Measurements from ENCODE around the gene HDAC4.

HDAC4 gene

DNA sequence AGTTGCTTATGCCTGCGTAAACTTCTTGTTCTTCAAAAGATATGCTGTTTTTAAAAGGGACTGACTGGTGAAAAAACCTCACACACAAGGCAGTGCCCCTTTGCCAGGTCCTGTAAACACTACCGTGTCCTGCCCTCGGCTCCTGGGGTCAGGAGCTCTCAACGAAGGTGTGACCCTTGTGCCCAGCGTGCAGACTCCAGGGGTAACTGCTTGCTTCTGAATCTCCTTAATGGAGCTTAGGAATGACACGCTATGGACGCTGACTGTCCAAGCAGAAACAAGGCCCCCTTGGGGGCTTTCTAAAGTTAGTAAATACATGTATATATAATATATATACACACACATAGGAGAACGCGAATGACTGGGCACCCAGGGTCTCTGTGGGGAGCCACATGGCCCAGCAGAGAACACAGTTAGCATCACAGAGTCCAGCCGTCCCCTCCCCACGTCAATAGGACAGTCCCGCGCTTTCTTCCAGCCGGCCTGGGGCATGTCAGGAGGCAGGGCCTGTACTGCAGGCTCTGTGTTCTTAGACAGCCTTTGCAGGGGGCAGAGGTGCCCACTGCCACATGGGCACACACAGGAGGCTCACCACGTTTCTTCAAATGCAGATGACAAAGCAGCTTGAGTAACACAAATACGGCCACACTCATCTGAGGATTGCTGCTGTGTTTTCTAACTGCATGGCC, 96.1 kb downstream of the HDAC4 start:
- no peaks in the 10 kb centered on the region for H3K79me2 ChIP-seq (ENCODE audit: insufficient read depth, low read length)
- no peaks in the 10 kb centered on the region for H4K20me1 ChIP-seq (ENCODE audit: insufficient read depth, low read length)
- H2AFZ ChIP-seq (ENCODE audit: low read length), result no peak overlapping the region
- H3K27me3 ChIP-seq (ENCODE audit: insufficient read depth, low read length), result no peaks in the 10 kb centered on the region
- no peak overlapping the region for H3K27ac ChIP-seq (ENCODE audit: low read depth, low read length, poor library complexity, severe bottlenecking)
- no peak overlapping the region for H3K4me2 ChIP-seq (ENCODE audit: low read length)
- H3F3A ChIP-seq (ENCODE audit: insufficient read depth, low read length), result no peaks in the 10 kb centered on the region
- no peak overlapping the region for H3K9ac ChIP-seq (ENCODE audit: low read length)
- H3K36me3 ChIP-seq (ENCODE audit: insufficient read depth, low read length), result no peaks in the 10 kb centered on the region
- no peaks in the 10 kb centered on the region for H3K9me2 ChIP-seq (ENCODE audit: low read depth, low read length)
- no peaks in the 10 kb centered on the region for H3K4me1 ChIP-seq (ENCODE audit: insufficient read depth, low read length, severe bottlenecking)
- TF ChIP-seq, protein P1, sequence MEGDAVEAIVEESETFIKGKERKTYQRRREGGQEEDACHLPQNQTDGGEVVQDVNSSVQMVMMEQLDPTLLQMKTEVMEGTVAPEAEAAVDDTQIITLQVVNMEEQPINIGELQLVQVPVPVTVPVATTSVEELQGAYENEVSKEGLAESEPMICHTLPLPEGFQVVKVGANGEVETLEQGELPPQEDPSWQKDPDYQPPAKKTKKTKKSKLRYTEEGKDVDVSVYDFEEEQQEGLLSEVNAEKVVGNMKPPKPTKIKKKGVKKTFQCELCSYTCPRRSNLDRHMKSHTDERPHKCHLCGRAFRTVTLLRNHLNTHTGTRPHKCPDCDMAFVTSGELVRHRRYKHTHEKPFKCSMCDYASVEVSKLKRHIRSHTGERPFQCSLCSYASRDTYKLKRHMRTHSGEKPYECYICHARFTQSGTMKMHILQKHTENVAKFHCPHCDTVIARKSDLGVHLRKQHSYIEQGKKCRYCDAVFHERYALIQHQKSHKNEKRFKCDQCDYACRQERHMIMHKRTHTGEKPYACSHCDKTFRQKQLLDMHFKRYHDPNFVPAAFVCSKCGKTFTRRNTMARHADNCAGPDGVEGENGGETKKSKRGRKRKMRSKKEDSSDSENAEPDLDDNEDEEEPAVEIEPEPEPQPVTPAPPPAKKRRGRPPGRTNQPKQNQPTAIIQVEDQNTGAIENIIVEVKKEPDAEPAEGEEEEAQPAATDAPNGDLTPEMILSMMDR (IDR thresholded peaks at IDR 0.05; ENCODE audit: low read length), result no peak
- no peak for TF ChIP-seq EZH2 (IDR thresholded peaks at IDR 0.05; ENCODE audit: borderline replicate concordance, low read length)
- H3K9me3 ChIP-seq (ENCODE audit: low read length), result no peaks in the 10 kb centered on the region
- H3K4me3 ChIP-seq (ENCODE audit: low read depth, low read length, poor library complexity, severe bottlenecking), result no peak overlapping the region

DNA sequence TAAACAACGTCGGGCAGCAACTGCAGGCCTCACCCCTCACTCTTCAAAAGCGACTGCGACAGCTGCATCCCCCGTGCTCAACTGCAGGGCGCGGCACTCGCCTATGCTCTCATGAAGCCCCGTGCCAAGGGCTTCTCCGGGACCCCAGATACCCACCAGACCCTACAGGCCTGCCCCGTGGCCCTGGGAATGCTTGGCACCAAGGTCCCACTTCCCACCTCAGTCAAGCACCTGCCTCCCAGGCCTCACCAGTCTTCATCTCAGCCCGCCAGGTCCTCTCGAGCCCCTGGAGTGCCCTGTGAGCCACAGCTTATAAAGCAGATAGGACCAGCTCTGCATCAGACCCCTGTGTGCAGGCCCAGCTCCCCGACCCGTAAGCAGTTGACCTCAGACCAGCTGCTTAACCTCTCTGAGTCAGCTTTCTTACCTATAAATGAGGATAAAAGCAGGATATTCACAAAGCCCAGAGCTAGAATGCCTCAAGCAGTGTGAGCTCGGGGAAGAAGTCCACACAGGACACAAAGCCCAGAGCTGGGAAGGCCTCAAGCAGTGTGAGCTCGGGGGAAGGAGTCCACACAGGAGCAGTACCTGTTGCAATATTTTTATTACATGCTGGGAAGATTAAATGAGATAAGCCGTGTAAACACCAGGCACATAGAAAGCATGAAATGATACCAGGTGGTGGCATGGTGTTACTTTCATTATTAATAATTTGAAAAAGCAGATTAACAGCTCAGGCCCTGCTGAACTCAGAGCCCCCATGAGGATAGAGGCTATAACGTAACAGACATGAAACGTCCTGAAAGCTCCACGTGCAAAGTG, 96.9 kb downstream of the HDAC4 start:
- H3K36me3 ChIP-seq (ENCODE audit: insufficient read depth, low read length), result no peaks in the 10 kb centered on the region
- H3K9ac ChIP-seq (ENCODE audit: low read length), result no peak overlapping the region
- H3K79me2 ChIP-seq (ENCODE audit: insufficient read depth, low read length), result no peaks in the 10 kb centered on the region
- H3K27ac ChIP-seq (ENCODE audit: low read depth, low read length, poor library complexity, severe bottlenecking), result no peak overlapping the region
- TF ChIP-seq, protein P1 (IDR thresholded peaks at IDR 0.05; ENCODE audit: low read length), result no peak
- TF ChIP-seq EZH2 (IDR thresholded peaks at IDR 0.05; ENCODE audit: borderline replicate concordance, low read length), result no peak
- H3K9me3 ChIP-seq (ENCODE audit: low read length), result no peaks in the 10 kb centered on the region
- H3F3A ChIP-seq (ENCODE audit: insufficient read depth, low read length), result no peaks in the 10 kb centered on the region
- H3K9me2 ChIP-seq (ENCODE audit: low read depth, low read length), result no peaks in the 10 kb centered on the region
- no peak overlapping the region for H3K4me2 ChIP-seq (ENCODE audit: low read length)
- H3K4me1 ChIP-seq (ENCODE audit: insufficient read depth, low read length, severe bottlenecking), result no peaks in the 10 kb centered on the region
- H3K27me3 ChIP-seq (ENCODE audit: insufficient read depth, low read length), result no peaks in the 10 kb centered on the region
- H3K4me3 ChIP-seq (ENCODE audit: low read depth, low read length, poor library complexity, severe bottlenecking), result no peak overlapping the region
- H2AFZ ChIP-seq (ENCODE audit: low read length), result no peak overlapping the region
- H4K20me1 ChIP-seq (ENCODE audit: insufficient read depth, low read length), result no peaks in the 10 kb centered on the region

DNA sequence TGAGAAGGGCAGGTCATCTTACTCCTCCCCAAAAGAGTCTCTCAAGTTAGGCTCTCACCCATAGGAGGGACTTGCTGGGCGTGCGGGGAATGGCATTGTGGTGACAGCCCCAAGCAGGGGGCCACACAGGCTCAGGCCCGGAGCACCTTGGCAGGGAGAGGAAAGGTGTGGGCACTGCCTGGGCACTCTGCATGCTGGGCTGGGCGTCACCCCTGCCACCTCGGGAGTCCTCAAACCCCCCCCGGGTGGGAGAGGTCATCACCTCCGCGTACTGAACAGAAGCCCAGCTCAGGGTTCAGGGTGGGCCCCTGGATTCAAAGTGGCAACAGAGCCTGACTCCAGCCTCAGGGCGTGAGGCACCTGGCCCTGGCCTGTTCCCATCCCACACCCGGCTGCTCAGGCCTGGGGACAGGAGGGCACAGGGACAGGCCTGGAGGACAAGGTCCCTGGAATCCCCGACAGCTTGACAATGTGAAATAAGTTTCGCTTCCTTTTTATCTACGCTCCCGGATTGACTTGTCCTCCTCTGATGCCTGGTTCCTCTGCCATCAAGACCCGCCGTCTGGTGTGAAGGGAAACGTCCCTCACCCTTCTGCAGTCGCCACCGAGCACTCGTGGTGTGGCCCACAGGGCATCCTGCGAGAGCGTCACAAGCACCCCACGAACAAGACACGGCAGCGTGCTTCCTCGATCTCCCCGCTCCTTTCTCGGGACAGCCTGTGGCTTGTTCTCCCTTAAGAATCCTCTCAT, 97.8 kb downstream of the HDAC4 start:
- no peak overlapping the region for H3K27ac ChIP-seq (ENCODE audit: low read depth, low read length, poor library complexity, severe bottlenecking)
- no peaks in the 10 kb centered on the region for H3K27me3 ChIP-seq (ENCODE audit: insufficient read depth, low read length)
- no peaks in the 10 kb centered on the region for H3K79me2 ChIP-seq (ENCODE audit: insufficient read depth, low read length)
- no peak overlapping the region for H3K4me3 ChIP-seq (ENCODE audit: low read depth, low read length, poor library complexity, severe bottlenecking)
- no peaks in the 10 kb centered on the region for H3K36me3 ChIP-seq (ENCODE audit: insufficient read depth, low read length)
- H3K9ac ChIP-seq (ENCODE audit: low read length), result no peak overlapping the region
- no peaks in the 10 kb centered on the region for H3F3A ChIP-seq (ENCODE audit: insufficient read depth, low read length)
- no peak overlapping the region for H3K4me2 ChIP-seq (ENCODE audit: low read length)
- no peaks in the 10 kb centered on the region for H3K9me3 ChIP-seq (ENCODE audit: low read length)
- no peaks in the 10 kb centered on the region for H3K4me1 ChIP-seq (ENCODE audit: insufficient read depth, low read length, severe bottlenecking)
- H4K20me1 ChIP-seq (ENCODE audit: insufficient read depth, low read length), result no peaks in the 10 kb centered on the region
- no peak overlapping the region for H2AFZ ChIP-seq (ENCODE audit: low read length)
- H3K9me2 ChIP-seq (ENCODE audit: low read depth, low read length), result no peaks in the 10 kb centered on the region
- no peak for TF ChIP-seq EZH2 (IDR thresholded peaks at IDR 0.05; ENCODE audit: borderline replicate concordance, low read length)
- TF ChIP-seq, protein P1 (IDR thresholded peaks at IDR 0.05; ENCODE audit: low read length), result no peak
